AG04449 (cell line): Measurements from ENCODE around the gene SVOPL.

Experiments
- CTCF ChIA-PET: fragments of 350-600 bp; formaldehyde crosslinking; extraction: SDS; loops from one replicate; lab custom pipeline; 2021; ENCODE audit warnings: antibody characterized with exemption; lab: Yijun Ruan, JAX
- POLR2A ChIA-PET: fragments of 400-600, 350-600 bp; formaldehyde crosslinking; extraction: SDS; loops from one replicate; lab custom pipeline; 2020; ENCODE audit warnings: antibody characterized with exemption, inconsistent platforms; lab: Yijun Ruan, JAX
- DNase-seq: peaks from one replicate; pipeline ENCODE4 v3.0.0-alpha.2; 2010; ENCODE audit warnings: low read depth, low spot score
- H3K4me3 ChIP-seq: 2 replicates; pipeline ENCODE4 v1.5.1; 2011; ENCODE audit warnings: low read depth, mild to moderate bottlenecking, control low read depth, low read length
- CTCF ChIP-seq: IDR thresholded peaks from one replicate; pipeline ENCODE4 v1.5.1; 2011; ENCODE audit warnings: mild to moderate bottlenecking, moderate library complexity, low read length, control low read depth, inconsistent platforms; ENCODE audit not compliant: insufficient read depth; ENCODE audit errors: missing control alignments

The SVOPL gene

GRCh38 chr7:138661069-138661635, 40.0 kb downstream of the SVOPL start:
- POLR2A ChIA-PET, result no interaction called here

DNA sequence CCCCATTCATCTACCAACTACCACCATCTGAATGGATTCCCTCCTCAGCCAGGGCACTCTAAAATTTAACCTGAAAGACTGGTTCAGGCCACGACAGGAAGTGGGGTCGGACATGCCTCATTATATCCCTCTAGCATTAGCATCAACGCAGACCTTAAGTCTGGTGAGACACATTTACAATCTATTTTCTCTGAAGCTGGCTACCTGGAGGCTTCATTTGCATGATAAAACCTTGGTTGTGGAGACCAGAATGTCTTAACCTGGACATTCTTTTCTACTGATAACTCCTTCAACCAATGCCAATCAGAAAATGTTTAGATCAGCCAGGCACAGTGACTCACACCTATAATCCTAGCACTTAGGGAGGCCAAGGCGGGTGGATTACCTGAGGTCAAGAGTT, 42.3 kb downstream of the SVOPL start:
- ChIA-PET POLR2A (no interaction called here), CTCF (no interaction called here)
- DNase-seq, result no peak
- TF ChIP-seq CTCF, result no peak
- no peak overlapping the region for H3K4me3 ChIP-seq

More at GRCh38 chr7:138661069-138661635, 40.0 kb downstream of the SVOPL start:
- CTCF ChIA-PET, result no interaction called here
- DNase-seq, result no peak
- no peak for TF ChIP-seq CTCF
- no peak overlapping the region for H3K4me3 ChIP-seq

DNA sequence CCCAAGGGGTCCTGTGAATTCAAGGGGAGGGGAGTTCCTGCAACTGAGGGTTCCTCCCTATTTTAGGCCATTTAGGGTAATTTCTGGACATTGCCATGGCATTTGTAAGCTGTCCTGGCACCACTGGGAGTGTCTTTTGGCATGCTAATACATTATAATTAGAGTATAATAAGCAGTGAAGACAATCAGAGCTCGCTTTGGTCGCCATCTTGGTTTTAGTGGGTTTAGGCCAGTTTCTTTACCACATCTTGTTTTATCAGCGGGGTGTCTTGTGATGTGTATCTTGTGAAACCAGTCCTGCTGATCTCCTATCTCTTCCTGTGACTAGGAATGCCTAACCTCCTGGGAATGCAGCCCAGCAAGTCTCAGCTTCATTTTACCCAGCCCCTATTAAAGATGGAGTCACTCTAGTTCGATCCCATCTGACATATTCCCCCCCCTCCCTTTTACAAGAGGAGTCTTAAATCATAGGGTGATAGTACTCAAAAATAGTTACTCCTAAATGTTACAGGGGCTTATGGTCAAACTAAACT, 43.2 kb downstream of the SVOPL start:
- CTCF ChIA-PET, result no interaction called here
- H3K4me3 ChIP-seq, result no peak overlapping the region
- DNase-seq, result no peak
- POLR2A ChIA-PET, result no interaction called here
- TF ChIP-seq CTCF, result no peak

- DNase-seq, result no peak
- ChIA-PET CTCF (no interaction called here), POLR2A (no interaction called here)
- TF ChIP-seq CTCF, result no peak
- H3K4me3 ChIP-seq, result no peak overlapping the region
Observed at GRCh38 chr7:138656952-138657351, 44.2 kb downstream of the SVOPL start.

GRCh38 chr7:138654616-138655015, 46.5 kb downstream of the SVOPL start:
- H3K4me3 ChIP-seq, result no peak overlapping the region
- no peak for TF ChIP-seq CTCF
- no peak for DNase-seq
- ChIA-PET POLR2A (no interaction called here), CTCF (no interaction called here)

DNA sequence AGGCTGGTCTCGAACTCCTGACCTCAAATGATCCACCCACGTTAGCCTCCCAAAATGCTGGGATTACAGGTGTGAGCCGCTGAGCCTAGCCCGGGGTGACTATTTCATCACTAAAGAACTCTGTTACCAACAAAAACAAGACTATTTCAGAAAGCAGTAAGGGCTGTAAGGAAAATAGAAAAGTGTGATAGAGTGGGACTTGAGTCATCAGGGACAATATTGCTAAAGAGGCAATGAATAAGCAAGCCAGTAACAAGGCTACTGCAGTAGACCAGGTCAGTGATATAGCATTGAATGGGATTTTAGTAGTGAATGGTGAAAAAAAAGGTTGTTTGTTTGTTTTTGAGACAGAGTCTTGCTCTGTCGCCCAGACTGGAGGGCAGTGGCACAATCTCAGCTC, 51.7 kb downstream of the SVOPL start:
- ChIA-PET POLR2A (no interaction called here), CTCF (no interaction called here)
- no peak for TF ChIP-seq CTCF
- H3K4me3 ChIP-seq, result no peak overlapping the region
- DNase-seq, result no peak
